NCI-H187 treated with DMSO at 0.1 percent for 48 hours (cell line): ENCODE results near the gene LRRC75A.

Source experiments
- DNase-seq: peaks from one replicate; lab custom pipeline; 2025; lab: John Stamatoyannopoulos, UW

LRRC75A gene

DNA sequence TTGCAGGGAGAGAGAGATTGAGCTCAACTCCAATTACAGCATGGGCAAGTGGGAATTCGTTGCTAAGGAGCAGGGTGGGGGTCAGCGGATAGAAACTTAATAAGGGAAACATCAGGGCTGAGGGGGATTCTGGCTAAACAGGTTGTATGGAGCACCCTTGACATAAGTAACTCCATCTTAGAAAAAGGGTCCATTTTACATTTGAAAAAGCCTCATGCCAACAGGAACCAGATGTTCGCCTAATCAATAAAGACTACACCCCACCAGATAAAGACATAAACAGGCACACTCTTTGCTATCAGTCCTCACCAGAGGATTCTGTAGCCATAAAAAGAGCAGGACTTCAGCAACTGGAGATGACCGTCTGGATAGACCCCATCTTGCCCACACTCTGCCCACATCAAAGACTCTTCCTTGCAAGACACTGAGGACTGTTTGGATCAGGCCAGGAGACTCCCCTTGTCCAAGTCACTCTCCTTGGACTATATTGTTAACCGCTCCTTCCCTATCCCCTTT lies 1.6 kb upstream of the LRRC75A start:
- no peak for DNase-seq

DNA sequence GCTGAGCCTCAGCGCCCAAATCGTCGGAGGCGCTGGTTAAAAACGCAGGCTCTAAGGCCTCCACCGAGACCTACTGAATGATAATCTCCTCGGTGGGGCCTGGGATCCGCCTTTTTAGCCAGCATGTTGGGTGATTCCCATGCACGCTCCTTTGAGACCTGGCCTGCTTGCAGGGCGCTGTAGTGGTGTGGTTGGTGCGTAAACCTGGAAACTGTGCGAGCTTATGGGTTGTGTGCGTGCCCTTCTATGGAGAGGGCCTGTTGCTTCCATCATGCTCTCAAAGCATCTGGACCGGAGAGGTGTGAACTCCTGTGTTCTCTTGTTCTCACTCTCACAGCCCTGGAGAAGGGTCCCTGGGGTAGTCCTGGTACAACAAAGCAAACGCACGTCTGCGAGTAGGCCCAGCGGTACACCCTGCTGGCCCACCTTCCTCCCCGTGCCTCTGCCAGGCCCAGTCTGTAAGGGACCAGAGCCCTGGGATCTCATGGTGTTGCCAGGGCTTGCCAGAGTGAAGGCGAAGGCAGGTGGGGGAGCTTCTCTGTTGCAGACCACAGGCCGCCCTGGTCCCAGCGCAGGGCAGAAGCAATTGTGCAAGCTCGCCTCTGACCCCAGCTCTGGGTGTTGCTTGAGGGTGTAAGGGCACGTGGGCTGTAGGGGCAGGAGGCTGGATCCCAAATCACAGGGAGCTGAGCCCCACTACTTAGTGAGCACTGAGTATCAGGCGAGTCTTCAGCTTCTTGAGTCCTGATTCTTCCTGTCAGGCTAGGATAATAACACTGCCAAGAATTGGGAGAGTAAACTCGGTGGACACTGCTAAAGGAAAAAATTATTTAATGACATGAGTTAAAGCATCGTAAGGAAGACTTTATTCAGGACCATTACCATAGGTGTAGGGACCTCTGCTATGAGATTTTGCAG lies 879 bp upstream of the LRRC75A start:
- no peak for DNase-seq

DNA sequence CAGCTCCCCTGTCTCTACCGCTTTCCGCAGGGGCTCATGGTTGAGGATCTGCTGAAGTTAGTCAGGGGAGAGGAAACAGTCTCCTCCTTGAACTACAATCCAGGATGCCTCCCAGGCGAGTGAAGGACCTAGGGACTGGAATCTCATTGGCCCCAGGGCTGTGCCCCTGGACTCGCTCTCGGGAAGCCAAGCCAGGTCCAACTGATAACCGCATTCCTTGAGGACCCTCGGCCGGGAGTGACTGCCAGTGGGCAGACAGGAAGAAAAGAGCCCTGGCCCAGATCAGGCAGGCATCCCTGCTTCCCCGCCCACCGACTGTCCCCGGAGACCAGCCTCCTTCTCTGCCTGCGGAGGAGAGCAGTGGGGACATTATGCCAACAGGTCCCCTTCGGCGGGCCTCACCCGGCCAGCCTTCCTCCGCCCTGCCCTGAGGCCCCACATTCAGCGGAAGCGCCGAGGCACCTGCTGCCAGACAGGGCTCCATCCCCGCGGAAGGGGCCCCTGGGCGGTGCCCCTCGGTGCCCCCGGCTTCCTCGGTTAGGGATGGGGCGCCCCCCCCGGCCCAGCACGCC lies 776 bp downstream of the LRRC75A start:
- DNase-seq = no peak

DNA sequence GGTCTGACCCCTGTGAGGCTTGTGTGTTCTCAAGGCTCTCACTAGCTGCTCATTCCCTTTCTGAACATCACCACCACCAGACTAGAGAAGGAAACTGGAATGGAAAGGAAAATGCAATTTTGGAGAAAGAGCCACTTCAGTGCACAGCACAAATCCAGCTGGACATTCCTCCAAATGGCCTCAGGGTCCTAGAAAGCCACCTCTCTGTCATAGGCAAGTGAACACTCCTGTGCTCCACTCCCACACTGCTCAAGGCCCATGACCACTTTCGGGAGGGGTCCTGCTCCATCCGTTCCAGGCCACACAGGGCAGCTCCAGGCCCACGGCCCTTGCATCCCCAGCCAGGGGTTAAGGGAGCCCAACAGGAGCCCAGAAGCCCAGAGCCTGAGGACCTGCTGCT lies 2.6 kb downstream of the LRRC75A start:
- no peak for DNase-seq

DNA sequence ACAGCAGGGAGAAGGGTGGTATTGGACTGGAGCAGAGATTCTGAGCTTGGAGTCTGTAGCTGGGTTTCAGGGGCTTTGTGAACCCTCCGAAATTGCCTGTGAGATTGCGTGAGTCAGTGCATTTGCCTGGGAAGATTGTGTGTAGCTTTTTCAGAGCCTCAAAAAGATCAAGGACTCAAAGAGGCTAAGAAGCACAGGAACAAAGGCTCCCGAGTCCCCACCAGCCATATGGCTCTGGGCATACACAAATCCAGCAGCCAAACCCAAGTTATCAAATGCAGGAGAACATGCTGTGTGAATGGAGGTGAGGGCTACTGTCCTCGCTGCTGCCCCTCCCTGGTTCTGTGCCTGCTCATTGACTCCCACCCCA lies 3.0 kb downstream of the LRRC75A start:
- DNase-seq = no peak

DNA sequence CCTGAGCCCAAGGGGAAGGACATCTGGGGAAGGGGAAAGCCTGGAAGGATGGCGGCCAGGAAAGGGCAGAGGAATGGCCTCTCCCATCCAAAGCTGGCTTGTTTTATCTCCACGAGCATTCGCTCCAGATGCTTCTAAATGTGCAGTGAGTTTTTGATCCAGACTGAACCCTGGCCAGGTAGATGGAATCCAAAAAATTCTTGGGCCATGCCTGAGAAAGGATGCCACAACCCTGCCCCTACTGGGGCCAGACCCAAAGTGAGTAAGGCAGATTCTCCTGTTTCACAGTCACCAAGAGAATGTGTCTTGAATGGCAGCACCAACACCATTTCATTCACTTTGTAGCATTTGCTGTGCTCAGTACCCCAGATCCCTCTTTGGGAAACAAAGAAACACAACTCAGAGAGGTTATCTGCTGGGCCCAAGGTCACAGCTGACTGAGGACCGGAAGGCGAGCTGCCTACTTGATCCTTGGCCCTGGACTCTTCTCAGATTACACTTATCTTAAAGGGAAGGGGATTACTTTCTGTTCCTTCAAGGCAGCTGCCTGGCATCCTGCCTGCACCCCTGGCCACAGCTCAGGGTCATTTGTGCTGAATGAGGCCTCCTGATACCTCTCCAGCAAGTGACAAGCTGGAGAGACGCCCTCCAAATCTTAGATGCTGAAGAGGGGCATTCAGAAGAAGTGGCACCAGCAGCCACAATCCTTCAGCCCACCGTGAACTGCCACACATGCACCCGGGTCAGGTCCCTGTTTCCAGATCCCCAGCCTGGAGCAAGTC lies 3.6 kb downstream of the LRRC75A start:
- DNase-seq = no peak

DNA sequence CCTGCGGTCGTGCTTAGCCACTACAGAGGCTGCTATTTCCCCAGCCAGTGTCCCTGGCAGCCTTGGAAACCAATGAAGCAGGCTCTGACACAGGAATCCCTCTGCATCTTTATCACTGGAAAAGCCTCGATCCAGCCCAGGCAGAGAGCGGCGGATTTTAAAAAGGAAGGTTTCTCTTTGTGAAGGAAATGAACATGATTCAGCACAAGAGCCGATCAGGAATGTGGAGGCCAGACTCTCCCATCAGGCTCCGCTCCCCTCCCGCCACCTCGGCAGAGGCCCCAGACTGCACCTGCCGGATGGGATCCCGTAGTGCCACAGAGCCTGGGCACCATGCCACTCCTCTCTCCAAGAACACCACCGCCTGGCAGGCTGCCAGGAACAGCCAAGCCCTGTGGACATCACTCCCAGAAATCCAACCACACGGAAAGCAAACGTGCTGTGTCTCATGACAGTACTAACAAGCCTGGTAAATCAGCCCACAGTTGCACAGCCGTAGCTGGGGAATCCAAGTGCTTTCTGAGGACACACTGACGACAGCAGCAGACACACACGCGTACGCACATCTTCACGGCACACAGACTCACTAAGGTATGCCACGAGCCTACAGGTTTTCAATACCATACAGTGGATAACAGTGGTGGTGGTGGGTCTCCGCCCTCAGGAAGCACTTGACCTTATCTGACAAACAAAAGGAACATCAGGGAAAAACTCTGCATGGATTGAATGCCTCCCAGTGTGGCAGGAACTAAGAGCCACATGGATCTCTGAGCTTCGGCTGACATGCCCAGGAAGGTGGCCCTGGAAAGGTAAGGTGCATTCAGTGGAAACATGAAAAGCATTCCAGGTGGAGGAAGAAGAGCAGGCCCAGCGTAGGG lies 5.4 kb downstream of the LRRC75A start:
- DNase-seq = peak; percentile 61

DNA sequence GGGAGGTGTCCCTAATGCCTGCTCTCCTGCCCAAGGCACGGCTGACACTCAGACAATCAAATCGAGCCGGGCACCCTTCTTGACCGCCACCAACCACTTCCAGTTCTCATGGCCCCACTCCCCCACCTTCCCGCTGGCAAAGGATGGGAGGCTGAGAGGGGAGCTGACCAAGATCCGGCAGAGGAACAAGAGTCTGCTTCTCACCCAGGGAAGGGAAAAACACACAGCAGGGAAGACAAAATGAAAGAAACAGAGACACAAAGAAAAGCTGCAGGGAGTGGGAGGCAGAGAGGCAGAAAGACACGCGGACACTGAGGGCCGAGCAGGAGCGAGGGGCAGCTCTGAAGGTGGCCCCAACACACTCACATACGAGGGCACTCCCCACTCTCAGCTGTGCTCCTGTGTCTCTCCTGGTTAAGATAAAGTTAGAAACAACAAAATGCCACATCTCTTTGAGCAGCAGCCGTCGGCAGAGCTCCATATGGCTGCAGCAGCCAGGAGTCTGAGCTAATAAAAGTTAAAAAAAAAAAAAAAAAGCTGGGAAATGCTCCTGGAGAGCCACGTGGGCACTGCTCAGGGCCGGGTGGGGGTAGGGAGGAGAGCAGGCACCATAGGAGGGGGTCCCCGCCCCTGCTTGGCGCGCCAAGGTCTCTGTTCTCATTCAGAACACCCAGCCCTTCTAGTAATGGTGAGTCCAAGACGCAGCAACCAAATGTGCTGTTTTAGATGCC lies 7.4 kb downstream of the LRRC75A start:
- DNase-seq = no peak

DNA sequence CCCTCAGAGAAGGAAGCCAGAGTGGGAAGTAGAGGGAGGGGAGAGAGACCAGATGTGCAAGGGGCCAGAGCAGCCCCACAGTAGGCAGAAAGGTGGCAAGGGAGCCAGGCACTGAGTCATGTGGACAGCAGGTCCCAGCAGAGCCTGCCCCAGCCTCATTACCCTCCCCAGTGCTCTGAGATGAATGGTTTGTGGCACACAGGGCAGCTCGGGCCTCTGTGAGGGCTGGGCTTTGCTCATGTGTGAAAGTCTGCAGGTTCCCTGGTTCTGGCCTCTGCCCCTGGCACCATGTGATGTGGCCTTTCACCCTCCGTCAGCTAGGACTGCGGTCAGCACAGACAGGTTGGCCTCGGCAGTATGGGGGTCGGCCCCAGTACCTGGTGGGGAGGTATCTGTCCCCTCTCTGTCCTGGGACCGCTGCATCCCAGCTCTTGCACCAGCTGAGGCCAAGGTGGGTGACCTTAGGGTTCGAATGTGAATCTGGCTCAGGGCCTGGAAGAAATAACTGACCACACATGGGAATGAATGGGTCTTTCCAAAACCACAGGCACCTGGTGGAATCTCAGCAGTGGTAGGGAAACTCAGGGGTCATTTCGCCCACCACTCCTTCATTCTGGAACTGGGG lies 8.9 kb downstream of the LRRC75A start:
- DNase-seq = no peak

DNA sequence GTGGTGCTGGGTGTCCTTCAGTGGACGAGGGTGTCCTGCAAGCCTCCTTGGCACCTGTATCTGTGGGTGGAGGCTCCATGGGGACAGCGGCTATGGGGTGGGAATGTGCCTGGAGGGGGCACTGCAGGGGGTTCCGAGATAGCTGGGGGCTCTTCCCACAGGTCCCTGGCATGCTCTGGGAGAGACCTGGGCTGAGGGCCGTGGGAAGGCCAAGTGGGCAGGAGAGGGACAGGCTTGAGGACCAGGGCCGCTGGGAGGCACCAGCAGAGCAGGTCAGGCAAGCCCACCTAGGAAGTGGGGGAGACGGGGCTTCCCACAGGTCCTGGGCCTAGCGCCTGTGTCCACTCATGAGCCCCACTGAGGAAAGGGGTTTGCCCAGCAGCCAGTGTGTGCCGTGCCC lies 9.7 kb downstream of the LRRC75A start:
- DNase-seq = no peak

DNA sequence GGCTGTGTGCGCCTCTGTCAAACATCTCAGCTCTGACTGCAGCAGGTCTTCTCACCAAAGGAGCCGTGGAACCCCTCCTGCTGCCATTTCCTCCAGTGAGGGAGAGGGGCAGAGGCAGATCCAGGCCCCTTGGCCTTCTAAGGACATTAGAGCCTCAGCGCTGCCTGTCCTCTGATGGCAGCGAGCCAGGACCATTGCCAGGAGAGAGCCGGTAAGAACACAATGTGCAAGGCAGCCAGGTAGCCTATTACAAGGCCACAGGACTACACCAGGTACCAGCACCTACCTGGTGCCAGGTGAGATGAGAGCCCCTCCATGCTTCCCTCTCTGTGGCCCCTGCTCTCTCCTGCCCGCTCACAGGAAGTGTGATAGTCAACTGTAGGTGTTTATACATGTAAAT lies 11.0 kb downstream of the LRRC75A start:
- DNase-seq = no peak

DNA sequence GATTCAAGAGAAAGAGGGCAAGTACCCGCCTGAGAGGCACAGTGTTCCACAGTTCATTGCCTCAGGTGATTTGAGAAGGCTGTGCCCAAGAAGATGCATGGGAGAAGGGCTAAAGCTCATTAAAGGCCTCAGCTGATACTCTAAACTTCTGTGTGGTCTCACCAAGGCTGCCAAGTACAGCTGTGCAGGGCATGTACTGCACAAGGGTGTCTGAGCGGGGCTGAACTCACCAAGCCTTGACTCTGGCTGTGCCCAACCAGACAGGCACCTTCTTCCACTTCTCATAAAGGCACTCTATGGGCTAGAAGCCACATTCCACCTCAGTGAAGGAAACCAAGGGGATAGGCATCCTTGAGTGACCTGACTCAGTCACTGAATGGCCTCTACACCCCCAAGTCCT lies 12.7 kb downstream of the LRRC75A start:
- DNase-seq = no peak

DNA sequence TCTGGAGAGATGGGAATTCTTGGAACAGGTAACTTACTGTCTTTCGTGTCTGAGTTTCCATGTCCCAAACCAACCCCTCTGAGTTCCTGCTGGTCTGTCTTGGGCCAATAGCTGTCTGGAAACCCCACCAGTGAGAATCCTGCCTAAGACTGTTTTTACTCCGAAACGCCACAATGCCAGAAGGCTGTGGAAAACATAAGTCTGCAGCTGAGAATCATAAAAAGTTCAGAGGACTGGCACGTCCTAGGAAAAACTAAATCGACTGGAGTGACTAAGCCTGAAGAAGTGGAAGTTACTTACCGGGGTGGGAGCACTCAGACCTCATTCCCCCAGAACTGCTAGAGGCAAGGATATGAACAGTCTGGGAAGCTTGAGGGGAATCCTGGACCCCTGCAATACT lies 13.3 kb downstream of the LRRC75A start:
- no peak for DNase-seq

DNA sequence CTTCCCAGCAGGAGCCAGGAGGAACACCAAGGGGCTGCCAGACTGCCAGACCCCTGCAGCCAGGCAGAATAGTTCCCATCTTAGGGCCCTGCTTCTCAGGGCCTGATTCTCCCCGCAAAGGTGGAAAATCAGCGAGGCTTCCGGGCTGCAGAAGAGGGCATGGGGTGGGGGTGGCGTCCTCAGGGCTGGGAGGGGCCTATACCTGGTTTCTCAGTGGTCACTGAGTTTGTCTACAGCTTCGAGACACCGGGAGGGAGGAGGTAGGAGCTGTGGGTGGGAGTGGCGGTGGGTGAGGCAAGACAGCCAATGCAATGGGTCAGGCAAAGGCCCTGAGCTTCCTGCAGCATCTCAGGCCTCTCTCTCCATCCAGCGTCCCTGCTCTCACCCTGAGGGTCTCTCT lies 14.3 kb downstream of the LRRC75A start:
- DNase-seq = no peak

DNA sequence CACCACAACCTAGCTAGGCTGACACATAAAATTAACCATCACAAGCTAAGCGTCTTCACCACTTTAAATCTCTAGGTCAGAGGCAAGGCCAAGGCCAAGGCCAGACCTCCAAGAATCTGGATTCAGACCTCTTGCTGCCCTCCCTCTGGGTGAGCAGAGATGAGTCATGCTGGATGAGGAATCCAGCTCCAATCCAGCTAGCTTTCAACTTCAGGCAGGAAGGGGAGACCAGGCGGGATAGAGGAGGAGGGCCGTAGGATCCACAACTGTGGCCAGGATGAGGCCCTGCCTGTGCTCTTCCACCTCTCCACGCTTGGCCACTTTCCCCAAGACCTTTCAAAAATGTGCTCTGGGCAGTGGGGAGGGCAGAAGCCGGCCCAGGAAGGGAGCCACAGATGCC lies 14.7 kb downstream of the LRRC75A start:
- no peak for DNase-seq

DNA sequence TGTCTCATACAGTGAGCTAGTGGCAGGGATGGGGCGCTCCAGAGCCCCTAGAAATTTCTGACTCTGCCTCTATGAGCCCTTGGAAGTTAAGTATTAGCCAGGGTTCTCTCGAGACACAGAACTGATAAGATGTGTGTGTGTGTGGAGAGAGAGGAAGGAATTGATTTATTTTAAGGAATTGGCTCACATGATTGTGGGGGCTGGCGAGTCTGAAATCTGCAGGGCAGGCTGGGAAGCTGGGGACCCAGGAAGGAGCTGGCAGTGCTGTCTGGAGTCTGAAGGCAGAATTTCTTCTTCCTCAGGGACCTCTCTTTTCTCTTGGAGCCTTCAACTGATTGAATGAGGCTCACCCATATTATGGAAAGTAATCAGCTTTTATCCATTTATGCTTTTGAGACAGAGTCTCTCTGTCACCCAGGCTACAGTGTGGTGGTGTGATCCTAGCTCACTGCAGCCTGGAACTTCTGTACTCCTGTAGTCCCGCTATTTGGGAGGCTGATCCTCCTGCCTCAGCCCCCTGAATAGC lies 16.8 kb downstream of the LRRC75A start:
- DNase-seq = no peak

DNA sequence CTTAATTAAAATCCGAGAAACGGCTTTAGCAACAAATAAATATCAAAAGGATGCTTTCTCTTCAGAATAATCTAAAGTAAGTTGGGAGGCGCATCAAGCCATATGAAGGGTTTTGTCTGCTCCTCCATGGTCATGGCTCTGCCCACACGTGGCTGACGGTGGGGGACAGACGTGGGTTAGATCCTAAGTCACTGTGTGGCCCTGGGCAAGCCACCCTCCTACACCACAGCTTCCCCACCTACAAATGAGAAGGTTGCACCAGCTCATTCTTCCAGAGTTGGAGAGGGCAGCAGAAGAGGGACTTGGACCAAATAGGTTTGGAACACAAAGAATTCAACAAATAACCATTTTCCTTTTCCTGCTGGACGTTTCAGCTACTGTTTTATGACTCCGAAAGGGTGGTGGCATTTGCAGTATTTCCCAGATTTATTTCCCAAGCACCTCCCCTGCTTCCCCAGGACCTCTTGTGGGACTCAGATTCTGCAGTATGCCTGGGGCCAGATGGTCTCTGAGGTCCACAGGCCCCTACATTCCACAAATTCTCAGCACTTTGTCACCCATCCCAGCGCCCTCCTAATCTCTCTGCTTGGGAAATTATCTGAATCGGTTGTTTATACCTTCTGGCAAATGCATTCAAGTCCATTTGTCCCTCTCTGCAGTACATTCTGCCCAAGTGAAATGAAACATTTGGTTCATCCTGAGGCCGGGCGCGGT lies 17.8 kb downstream of the LRRC75A start:
- no peak for DNase-seq

DNA sequence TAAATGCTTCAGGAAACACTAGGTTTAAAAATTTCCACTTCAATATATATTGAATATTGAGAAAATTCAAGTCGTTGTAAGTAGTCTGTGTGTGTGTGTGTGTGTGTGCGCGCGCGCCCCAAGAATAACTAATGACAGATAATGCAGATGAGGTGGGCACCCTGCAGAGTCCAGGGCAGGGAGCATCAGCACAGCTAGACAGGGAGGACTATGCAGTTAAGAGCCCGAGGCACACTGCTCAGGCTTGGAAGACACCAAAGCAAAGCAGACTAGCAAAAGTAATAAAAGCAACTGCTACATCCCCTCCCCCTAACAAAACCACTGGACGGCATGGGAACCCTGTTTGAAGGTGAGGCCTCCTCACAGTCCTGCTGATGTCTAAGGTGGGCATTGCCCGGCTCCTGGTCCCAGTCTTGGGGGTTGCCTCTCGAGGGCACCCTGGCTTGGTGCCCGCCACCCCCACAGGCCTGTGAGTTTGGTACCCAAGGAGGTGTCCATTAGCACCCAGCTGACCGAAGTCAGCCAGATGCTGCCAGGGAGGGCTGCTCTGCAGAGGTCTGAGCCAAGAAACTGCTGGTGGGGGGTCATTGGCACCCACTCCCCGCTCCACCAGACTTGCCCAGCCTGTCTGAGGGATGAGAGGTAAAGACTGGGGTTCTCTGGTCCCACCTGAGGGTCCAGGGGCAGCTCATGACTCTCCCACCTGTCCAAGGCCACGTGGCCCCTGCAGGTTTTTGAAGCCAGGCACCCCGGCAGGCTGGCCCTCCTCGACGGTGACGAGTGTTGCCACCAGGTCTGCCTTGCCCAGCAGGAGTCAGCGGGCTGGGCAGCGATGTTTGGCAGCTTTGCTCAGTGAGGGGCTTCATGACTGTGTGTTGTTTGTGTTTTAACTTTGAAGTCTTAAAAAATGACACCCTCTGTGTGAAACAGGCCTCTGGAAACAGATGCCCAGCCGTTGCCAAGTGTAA lies 18.7 kb downstream of the LRRC75A start:
- no peak for DNase-seq

DNA sequence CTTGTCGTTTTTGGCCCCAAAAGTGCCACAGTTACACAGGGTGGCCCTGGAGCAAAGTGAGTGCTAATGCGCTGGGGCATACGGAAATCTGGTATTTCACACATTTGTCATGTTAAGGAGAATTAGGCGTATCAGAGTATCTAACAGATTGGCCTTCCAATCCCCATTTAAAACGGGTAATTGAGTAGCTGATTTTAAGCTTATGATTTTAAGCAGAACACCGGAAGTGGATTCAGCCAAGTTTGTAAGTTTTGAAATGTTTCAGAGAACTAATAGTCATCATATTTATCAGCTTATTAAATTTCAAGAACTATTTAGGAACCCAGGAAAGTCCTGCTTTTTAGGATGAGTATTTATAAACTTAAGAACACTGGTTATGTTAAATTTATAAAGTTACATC lies 19.5 kb downstream of the LRRC75A start:
- no peak for DNase-seq
